ENCODE data around the gene FBLN7.
"Not testable (repeated sequence)": the region's sequence is repeated elsewhere in the genome, so short reads cannot be mapped to it uniquely, and the experiment has no call there.

Gene FBLN7

GRCh38 chr2:112185131-112185530 is 46.9 kb downstream of the FBLN7 start:
- FAIRE-seq, result no peak

- FAIRE-seq, result no peak
Observed at GRCh38 chr2:112187046-112187715, 49.0 kb downstream of the FBLN7 start.

- no peak for FAIRE-seq
Observed at GRCh38 chr2:112187805-112188596, 49.8 kb downstream of the FBLN7 start.

GRCh38 chr2:112189001-112189556 is 50.9 kb downstream of the FBLN7 start:
- FAIRE-seq, result no peak

GRCh38 chr2:112194028-112194427 is 55.8 kb downstream of the FBLN7 start:
- FAIRE-seq, result no peak

- FAIRE-seq, result no peak
Observed at GRCh38 chr2:112194482-112194881, 56.3 kb downstream of the FBLN7 start.

GRCh38 chr2:112195167-112195766 is 57.1 kb downstream of the FBLN7 start:
- no peak for FAIRE-seq

- FAIRE-seq, result no peak
Observed at GRCh38 chr2:112195950-112196349, 57.8 kb downstream of the FBLN7 start.

GRCh38 chr2:112197868-112198267 is 59.7 kb downstream of the FBLN7 start:
- no peak for FAIRE-seq

GRCh38 chr2:112198780-112199179 is 60.6 kb downstream of the FBLN7 start:
- FAIRE-seq, result no peak

- FAIRE-seq, result no peak
Observed at GRCh38 chr2:112199188-112199587, 61.0 kb downstream of the FBLN7 start.

- no peak for FAIRE-seq
Observed at GRCh38 chr2:112201696-112202430, 63.7 kb downstream of the FBLN7 start.

GRCh38 chr2:112204411-112204810 is 66.2 kb downstream of the FBLN7 start:
- FAIRE-seq, result no peak

- FAIRE-seq, result not testable (repeated sequence)
Observed at GRCh38 chr2:112207905-112208304, 69.7 kb downstream of the FBLN7 start.

GRCh38 chr2:112216167-112216566 is 78.0 kb downstream of the FBLN7 start:
- FAIRE-seq, result no peak

GRCh38 chr2:112217854-112218253 is 79.7 kb downstream of the FBLN7 start:
- no peak for FAIRE-seq

- FAIRE-seq, result no peak
Observed at GRCh38 chr2:112220186-112220585, 82.0 kb downstream of the FBLN7 start.

GRCh38 chr2:112220831-112221230 is 82.6 kb downstream of the FBLN7 start:
- no peak for FAIRE-seq

GRCh38 chr2:112229348-112229747 is 91.2 kb downstream of the FBLN7 start:
- no peak for FAIRE-seq

- FAIRE-seq, result no peak
Observed at GRCh38 chr2:112230371-112230770, 92.2 kb downstream of the FBLN7 start.

All from colon (tissue), 2 donors.